T-helper 1 cell treated with Interleukin-12 subunit alpha and Interleukin-12 subunit beta and Interleukin-4 antibody, amounts not matched to agents 30 μg/mL and 1 μg/mL, for 36 hours (primary cell): ENCODE data around the gene IL3.
A peak's percentile ranks its signal among the peaks of the same experiment; 100 is the strongest.

Experiments
- H3K27ac Mint-ChIP-seq: one replicate; pipeline ENCODE4 v1.8.0; 2021; ENCODE audit warnings: mild to moderate bottlenecking, mixed read lengths
- H3K27me3 Mint-ChIP-seq: one replicate; pipeline ENCODE4 v1.8.0; 2021; ENCODE audit warnings: low read depth, mixed read lengths
- H3K36me3 Mint-ChIP-seq: one replicate; pipeline ENCODE4 v1.8.0; 2021; ENCODE audit warnings: low read depth, mixed read lengths
- H3K4me1 Mint-ChIP-seq: one replicate; pipeline ENCODE4 v1.8.0; 2021; ENCODE audit warnings: low read depth, mixed read lengths
- H3K4me3 Mint-ChIP-seq: one replicate; pipeline ENCODE4 v1.8.0; 2021; ENCODE audit warnings: mild to moderate bottlenecking, moderate library complexity, mixed read lengths
- H3K9me3 Mint-ChIP-seq: one replicate; pipeline ENCODE4 v1.8.0; 2021; ENCODE audit warnings: mixed read lengths

IL3 gene

DNA sequence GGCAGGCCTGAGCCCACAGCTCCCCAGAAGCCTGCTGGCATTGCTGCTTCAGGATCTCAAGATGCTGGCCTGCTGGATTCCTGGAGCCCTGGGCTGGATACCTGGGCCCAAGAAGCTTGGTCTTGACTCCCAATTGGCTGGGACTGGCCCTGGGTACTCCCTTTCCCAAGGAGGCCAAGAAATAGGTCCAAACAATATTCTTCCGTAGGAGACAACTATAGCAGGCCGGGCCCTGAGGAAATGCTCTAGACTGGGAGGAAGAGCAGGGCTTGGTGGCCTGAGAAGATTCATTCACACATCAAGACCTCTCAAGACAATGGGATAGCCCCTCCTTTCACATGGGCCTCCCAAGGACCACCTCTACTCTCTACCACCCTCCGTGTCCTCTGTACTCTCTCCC lies 21.0 kb downstream of the IL3 start:
- Mint-ChIP-seq H3K27ac (peak overlapping the region; percentile 63), H3K36me3 (peaks cover 6% of the 10 kb centered on the region), H3K9me3 (no peaks in the 10 kb centered on the region), H3K4me1 (peaks cover 64% of the 10 kb centered on the region), H3K27me3 (no peaks in the 10 kb centered on the region), H3K4me3 (no peak overlapping the region)

- no peak overlapping the region for H3K4me3 Mint-ChIP-seq
- H3K36me3 Mint-ChIP-seq = peaks cover 6% of the 10 kb centered on the region
- no peaks in the 10 kb centered on the region for H3K9me3 Mint-ChIP-seq
- H3K4me1 Mint-ChIP-seq = peaks cover 63% of the 10 kb centered on the region
- no peaks in the 10 kb centered on the region for H3K27me3 Mint-ChIP-seq
- peak overlapping the region; percentile 63 for H3K27ac Mint-ChIP-seq
Observed at GRCh38 chr5:132082329-132083023, 22.0 kb downstream of the IL3 start.

- peak overlapping the region; percentile 63 for H3K27ac Mint-ChIP-seq
Observed at GRCh38 chr5:132083071-132083678, 22.7 kb downstream of the IL3 start.

GRCh38 chr5:132085686-132086085 lies 25.2 kb downstream of the IL3 start:
- Mint-ChIP-seq H3K9me3 (peaks cover 13% of the 10 kb centered on the region), H3K4me1 (peaks cover 60% of the 10 kb centered on the region), H3K27ac (peak overlapping the region; percentile 64), H3K36me3 (peaks cover 14% of the 10 kb centered on the region), H3K4me3 (no peak overlapping the region), H3K27me3 (no peaks in the 10 kb centered on the region)

More at GRCh38 chr5:132083071-132083678, 22.7 kb downstream of the IL3 start:
- Mint-ChIP-seq H3K27me3 (no peaks in the 10 kb centered on the region), H3K9me3 (no peaks in the 10 kb centered on the region), H3K4me1 (peaks cover 59% of the 10 kb centered on the region), H3K4me3 (no peak overlapping the region), H3K36me3 (peaks cover 6% of the 10 kb centered on the region)

DNA sequence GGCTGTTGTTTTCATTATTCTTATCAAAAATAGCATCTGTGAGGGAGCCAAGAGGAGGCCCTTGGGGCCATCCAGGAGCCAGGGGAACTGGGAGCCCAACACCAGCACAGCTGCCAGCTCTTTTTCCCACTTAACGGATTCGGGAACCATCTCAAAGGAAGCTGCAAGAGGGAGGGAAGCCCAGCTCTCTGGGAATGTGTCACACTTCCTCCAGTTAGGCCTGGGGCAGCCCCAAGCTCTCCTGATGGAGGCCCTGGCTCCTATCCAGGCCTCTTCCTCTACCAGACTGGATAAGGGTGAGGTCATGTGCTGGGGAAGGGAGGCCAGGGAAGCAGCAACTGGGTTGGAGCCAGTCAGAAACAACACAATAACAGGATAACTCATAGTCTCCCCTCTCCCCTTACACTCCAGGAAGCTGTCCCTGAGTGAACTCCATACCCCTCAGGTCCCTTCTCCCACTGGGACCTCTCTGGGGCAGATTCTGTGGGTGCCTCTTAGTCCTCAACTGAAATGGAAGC lies 25.9 kb downstream of the IL3 start:
- H3K27ac Mint-ChIP-seq = no peak overlapping the region
- H3K36me3 Mint-ChIP-seq = peaks cover 14% of the 10 kb centered on the region
- no peak overlapping the region for H3K4me3 Mint-ChIP-seq
- no peaks in the 10 kb centered on the region for H3K27me3 Mint-ChIP-seq
- peaks cover 57% of the 10 kb centered on the region for H3K4me1 Mint-ChIP-seq
- peaks cover 13% of the 10 kb centered on the region for H3K9me3 Mint-ChIP-seq

DNA sequence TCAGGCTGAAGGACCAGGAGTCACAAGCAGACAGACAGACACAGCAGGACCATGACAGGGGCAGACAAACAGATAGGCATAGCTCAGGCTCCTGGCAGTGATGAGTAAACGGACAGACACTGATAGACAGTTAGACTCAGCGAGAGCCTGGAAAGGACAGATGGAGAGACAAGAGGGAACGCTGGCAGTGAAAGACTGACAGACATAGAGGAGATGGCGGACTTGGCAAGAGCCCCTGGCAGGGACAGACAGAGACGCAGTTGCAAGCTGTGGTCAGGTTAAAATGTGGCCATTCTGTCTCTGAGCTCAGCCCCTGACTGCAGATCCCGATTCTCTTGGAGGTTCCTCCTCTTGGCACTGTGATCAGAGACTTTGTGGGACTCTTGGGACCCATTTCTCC lies 26.7 kb downstream of the IL3 start:
- peaks cover 13% of the 10 kb centered on the region for H3K9me3 Mint-ChIP-seq
- peaks cover 50% of the 10 kb centered on the region for H3K4me1 Mint-ChIP-seq
- H3K36me3 Mint-ChIP-seq = peaks cover 14% of the 10 kb centered on the region
- H3K4me3 Mint-ChIP-seq = no peak overlapping the region
- no peak overlapping the region for H3K27ac Mint-ChIP-seq
- H3K27me3 Mint-ChIP-seq = no peaks in the 10 kb centered on the region

GRCh38 chr5:132087661-132088060 lies 27.2 kb downstream of the IL3 start:
- Mint-ChIP-seq H3K27me3 (no peaks in the 10 kb centered on the region), H3K27ac (no peak overlapping the region), H3K9me3 (peaks cover 13% of the 10 kb centered on the region), H3K4me1 (peaks cover 47% of the 10 kb centered on the region), H3K36me3 (peaks cover 15% of the 10 kb centered on the region), H3K4me3 (no peak overlapping the region)

DNA sequence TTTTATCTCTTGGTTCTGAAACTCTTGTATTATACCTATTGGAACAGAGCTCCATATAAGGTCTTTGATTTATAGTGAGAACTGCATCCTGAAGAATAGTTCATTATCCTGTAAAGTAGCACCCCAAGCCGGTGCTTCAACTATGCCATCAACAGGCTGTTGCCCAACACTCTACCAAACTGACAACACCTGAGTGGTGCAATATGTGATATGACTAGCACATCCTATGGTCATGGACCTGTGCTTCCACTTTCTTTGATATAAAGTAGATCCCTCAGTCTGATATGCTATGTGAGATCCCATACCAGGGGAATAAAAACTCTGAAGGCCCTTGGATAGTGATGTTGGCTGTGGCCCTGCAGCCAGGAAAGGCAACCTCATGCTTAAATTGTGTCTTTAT lies 28.9 kb downstream of the IL3 start:
- Mint-ChIP-seq H3K36me3 (peaks cover 25% of the 10 kb centered on the region), H3K4me1 (peaks cover 45% of the 10 kb centered on the region), H3K27ac (peak overlapping the region; percentile 5), H3K9me3 (peaks cover 13% of the 10 kb centered on the region), H3K4me3 (no peak overlapping the region), H3K27me3 (no peaks in the 10 kb centered on the region)

GRCh38 chr5:132090107-132090506 lies 29.7 kb downstream of the IL3 start:
- Mint-ChIP-seq H3K4me1 (peaks cover 45% of the 10 kb centered on the region), H3K36me3 (peaks cover 25% of the 10 kb centered on the region), H3K27ac (no peak overlapping the region), H3K4me3 (no peak overlapping the region), H3K9me3 (peaks cover 13% of the 10 kb centered on the region), H3K27me3 (no peaks in the 10 kb centered on the region)

DNA sequence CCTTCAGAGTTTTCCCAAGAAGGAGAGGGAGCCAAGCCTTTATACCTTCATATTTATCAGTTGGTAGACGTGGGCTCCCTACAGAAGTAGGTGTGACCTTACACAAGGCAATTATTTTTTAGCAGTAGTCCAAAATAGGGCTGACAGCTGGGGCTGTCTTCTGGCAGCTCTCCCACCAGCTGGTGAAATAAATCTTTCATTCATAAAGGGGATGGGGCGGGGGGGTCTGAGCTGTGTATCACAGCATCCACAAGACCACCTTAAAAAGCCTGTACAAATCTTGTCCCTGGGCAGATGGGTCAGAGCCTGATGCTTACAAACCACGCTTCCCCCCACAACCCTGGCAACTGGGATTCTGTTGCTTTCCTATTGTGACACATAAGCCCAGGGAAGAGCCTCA lies 32.8 kb downstream of the IL3 start:
- no peak overlapping the region for H3K27ac Mint-ChIP-seq
- H3K27me3 Mint-ChIP-seq = no peaks in the 10 kb centered on the region
- H3K4me1 Mint-ChIP-seq = peaks cover 51% of the 10 kb centered on the region
- peaks cover 13% of the 10 kb centered on the region for H3K9me3 Mint-ChIP-seq
- H3K36me3 Mint-ChIP-seq = peaks cover 31% of the 10 kb centered on the region
- H3K4me3 Mint-ChIP-seq = no peak overlapping the region

DNA sequence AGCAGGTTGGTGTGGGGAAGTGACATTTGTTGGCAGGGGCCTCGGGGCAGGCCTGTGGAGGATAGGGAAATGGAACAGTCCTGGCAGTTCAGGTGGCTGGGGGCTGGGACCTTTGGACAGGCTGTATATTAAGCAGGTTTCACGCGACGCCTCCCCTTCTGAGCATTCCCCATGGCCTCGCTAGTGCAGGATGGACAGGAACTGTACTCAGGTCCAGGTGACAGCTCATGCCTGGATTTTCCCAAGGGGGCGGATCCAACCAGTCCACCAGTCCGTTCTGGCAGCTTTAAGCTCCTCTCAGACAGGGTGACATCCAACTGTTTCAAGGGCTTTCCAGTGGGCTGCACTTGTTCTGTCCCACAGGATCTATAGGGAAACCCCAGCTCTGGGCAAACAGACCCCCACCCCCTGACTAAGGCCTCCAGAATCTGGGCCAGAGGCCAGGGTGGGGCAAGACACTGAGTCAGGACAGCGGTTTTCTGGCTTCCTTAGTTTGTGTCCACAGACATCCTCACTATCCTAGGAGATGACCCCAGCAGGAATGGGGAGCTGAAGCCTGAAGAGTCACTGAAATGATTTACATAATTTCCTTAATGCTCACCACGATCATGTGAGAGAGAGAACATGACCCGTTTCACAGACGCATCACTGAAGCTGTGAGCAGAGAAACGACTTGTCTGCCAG lies 34.1 kb downstream of the IL3 start:
- H3K27ac Mint-ChIP-seq = peak overlapping the region; percentile 65
- H3K9me3 Mint-ChIP-seq = peaks cover 9% of the 10 kb centered on the region
- H3K36me3 Mint-ChIP-seq = peaks cover 30% of the 10 kb centered on the region
- peaks cover 55% of the 10 kb centered on the region for H3K4me1 Mint-ChIP-seq
- no peaks in the 10 kb centered on the region for H3K27me3 Mint-ChIP-seq
- no peak overlapping the region for H3K4me3 Mint-ChIP-seq

DNA sequence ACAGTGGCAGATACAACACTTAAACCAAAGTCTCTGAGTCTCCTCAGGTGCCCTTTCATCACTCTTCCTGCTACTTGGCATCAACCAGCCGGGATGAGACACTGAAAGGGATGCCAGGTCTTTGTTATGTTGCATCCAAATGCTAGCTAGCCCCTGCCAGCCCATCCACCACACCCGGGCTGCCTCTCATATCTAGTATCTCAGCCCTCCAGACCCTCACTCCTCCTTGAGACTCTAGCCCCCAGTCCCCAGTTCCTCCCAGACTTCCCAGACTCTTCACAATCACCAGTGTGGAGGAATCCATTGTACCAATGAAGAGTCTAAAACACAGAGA lies 34.6 kb downstream of the IL3 start:
- Mint-ChIP-seq H3K4me1 (peaks cover 58% of the 10 kb centered on the region), H3K27me3 (no peaks in the 10 kb centered on the region), H3K9me3 (peaks cover 5% of the 10 kb centered on the region), H3K4me3 (no peak overlapping the region), H3K27ac (peak overlapping the region; percentile 70), H3K36me3 (peaks cover 28% of the 10 kb centered on the region)

DNA sequence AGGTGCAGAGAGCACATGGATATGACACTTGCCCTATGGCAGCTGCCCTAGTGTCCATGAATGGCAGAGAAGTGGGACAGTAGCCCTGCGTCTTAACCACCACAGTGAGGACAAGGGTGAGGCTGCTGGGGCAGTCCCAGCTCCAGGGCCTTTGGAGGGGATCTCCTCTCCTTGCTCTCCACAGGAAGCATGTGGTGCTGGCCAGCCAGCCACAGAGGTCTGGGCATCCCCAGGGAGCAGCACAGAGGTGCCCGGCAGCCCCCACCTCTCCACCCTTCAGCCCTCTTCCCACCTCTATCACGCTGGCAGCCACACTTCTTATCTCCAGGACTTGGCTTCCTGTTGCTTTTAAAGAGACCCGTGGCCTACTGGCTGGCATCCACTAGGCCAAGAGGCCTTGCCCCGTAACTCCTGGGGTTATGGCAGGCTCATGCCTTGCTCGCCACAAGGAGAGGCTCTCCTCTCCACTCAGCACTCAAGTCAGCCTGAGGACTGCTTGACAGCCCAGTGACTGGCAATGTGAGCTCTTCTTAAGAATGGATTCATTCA lies 35.0 kb downstream of the IL3 start:
- Mint-ChIP-seq H3K4me3 (no peak overlapping the region), H3K27ac (peak overlapping the region; percentile 70), H3K27me3 (no peaks in the 10 kb centered on the region), H3K9me3 (peaks cover 2% of the 10 kb centered on the region), H3K36me3 (peaks cover 25% of the 10 kb centered on the region), H3K4me1 (peaks cover 59% of the 10 kb centered on the region)

GRCh38 chr5:132096904-132097303 lies 36.4 kb downstream of the IL3 start:
- Mint-ChIP-seq H3K4me3 (no peak overlapping the region), H3K36me3 (peaks cover 23% of the 10 kb centered on the region), H3K27ac (peak overlapping the region; percentile 75), H3K27me3 (no peaks in the 10 kb centered on the region), H3K4me1 (peaks cover 67% of the 10 kb centered on the region), H3K9me3 (no peaks in the 10 kb centered on the region)
